Kidney capillary endothelial cell (primary cell): ENCODE data around the gene KXD1.

Experiments
- DNase-seq: peaks from one replicate; pipeline ENCODE4 v3.0.0-alpha.2; 2018; ENCODE audit warnings: low spot score

Gene KXD1

GRCh38 chr19:18603255-18603957 lies 45.7 kb downstream of the KXD1 start:
- no peak for DNase-seq

GRCh38 chr19:18603958-18604819 lies 46.5 kb downstream of the KXD1 start:
- no peak for DNase-seq

GRCh38 chr19:18604820-18605159 lies 47.1 kb downstream of the KXD1 start:
- no peak for DNase-seq

GRCh38 chr19:18605196-18605545 lies 47.5 kb downstream of the KXD1 start:
- DNase-seq, result no peak

DNA sequence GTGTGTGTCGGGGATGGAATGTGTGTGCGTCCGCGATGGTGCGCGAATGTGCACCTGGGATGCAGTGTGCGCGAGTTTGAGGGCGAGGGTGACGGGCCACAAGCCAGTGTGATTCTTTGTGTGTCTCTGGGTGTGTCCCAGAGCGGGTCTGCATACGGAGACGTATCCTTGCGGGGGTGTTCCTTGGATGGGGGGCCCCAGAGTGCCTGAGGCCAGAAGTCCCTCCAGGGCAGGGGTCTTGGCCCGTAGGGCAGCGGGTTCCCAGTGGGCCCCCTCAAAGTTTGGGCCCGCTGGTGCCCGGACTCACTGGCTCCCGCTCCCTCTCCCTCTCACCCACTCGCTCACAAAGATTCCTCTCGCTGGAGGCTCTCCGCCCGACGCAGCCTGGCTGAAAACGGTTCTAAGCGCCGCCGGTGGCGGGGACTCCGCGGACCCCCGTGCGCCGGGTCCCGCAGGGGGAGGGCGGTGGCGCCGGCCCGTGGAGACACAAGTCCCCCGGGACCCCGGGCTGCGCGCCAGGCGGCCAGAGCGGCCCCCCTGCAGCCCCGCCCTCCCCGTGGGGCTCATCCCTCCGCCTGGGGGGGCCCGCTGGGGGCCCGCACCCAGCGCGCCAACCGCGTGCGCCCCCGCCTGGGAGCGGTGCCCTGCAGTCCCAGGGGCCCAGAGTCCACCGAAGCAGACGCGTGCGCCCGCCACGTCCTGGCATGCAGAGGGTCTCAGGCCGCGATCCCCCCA lies 48.0 kb downstream of the KXD1 start:
- no peak for DNase-seq

GRCh38 chr19:18606281-18607225 lies 48.9 kb downstream of the KXD1 start, which contains the start of gene CRLF1:
CRLF1 (minus strand) TSS chr19:18606799; CDS start chr19:18606656, 143 bp downstream.
- no peak for DNase-seq

DNA sequence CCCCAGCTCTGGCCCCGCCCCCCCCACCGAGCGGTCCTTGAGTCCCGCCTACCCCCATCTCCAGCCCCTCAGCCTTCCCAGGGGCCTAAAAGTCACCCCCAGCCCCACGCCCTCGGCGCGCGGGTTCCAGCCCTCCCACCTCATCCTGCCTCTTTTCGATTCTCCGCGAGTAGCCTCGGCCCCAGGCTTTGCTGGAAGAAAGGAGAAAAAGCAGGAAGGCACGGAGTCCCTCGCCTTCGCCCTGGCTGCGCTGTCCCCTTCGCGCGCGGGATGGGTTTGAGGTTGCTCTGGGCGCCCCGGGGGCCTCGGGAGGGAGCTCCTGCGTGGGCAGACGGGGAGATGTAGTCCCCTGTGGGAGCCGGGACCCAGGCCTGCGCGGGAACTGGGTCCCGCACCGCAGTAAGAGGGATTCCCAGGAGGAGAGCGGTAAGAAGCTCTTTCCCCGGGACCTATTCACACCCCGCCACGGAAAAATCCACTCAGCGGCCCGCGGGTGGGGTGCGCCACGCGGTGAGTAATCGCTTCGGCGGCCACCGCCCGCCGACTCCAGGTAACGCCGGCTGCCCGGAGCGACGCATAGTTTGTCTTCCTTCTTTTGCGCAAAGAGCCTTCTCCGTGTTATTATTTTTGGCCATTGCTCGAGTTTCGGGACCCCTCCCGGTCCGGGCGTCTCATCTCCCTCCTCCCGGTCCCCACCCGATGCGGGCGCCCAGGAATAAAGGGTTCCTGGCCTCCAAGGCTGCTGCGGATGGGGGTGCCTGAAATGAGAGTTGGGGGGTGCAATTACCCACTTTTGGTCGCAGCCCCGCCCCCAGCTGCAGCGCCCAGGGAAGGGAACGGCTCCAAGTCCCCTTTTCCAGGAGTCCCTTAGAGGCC lies 49.8 kb downstream of the KXD1 start:
- DNase-seq, result no peak

GRCh38 chr19:18608102-18608804 lies 50.6 kb downstream of the KXD1 start:
- no peak for DNase-seq

- DNase-seq, result no peak
These were observed 51.4 kb downstream of the KXD1 start for GRCh38 chr19:18608805-18609716.

- no peak for DNase-seq
These were observed 52.0 kb downstream of the KXD1 start for GRCh38 chr19:18609717-18610051.

DNA sequence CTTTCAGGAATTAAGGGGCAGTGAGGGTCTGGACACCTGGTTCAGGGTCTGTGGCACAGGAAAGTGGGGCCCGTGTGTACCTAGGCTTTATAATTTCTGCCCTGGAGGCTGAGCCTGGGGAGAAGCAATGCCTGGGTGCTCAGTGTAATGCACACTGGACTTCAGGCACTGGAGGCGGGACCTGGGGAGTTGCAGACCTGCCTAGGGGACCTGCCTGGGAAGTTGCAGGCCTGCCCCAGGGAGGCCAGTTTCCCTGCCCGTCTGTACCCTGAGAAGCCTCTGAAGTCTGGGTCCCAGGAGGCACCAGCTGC lies 52.5 kb downstream of the KXD1 start:
- no peak for DNase-seq

DNA sequence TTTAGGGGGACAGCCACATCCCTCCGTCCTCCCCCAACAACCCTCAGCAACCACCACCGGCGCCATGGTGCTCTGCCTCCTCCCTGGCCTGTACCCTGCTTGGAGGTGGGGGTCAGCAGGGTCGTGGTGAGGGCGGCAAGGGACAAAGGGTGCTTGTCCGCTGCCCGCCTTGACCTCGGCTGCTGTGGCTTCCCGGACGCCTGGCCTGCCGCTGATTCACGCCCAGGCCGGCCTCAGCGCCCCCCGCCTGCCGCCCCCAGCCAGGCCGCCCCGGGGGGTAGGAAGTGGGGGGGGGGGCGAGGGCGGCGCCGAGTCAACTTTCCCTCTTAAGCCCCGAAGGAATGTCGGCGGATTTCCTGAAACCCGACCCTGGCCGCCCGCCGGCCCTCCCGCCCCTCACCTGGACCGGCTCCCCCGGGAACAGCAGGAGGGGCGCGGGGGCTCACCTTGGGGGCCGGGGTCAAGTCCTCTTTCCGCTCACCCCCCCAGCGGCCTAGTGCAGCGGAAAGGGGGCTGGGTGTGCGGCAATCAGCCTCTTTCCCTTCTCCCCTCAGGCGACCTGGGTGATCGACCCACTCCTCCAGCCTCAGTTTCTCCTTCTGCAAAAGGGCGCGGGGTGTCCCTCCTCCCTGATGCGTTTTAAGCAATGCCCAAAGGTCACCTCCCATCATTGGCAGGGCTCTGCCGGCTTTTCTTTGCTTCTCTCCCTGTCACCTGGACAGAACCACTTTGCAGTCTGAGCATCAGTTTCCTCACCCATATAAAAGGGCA lies 53.1 kb downstream of the KXD1 start:
- no peak for DNase-seq

DNA sequence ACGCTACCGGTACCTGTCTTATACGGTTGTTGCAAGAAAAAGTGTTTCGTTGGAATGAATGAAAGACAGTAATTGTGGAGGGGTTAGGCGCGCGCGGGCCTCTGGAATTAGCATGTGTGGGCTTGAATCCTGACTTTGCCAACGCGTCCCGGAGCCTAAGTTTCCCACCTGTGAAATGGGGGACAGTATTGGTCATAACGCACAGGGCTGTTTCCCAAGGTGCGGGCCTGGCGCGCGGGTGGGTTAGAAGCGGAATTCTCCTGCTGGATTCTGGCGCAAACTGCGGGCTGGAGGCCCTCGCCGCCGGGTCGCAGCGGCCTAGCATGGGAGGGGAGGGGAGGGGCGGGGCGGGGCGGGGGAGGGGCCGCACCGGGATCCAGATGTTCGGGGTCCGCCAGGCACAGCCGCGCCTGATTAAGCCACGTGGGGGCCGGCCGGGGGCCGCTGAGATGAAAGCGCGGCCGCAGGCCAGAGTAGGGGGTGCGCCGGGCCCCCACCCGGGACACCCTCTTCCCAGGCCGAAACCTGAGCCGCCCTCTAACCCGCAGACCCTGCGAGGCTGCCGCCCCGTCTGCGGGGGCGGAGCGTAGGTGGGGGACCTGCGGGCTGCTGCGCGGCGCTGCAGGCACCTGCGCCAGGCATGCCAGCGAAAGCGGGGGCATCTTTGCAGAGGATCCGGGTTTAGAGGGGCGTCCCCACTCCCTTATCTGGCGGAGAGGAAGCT lies 53.8 kb downstream of the KXD1 start:
- no peak for DNase-seq

GRCh38 chr19:18612051-18612771 lies 54.5 kb downstream of the KXD1 start:
- DNase-seq, result no peak

- no peak for DNase-seq
These were observed 55.3 kb downstream of the KXD1 start, which contains the start of gene TMEM59L for GRCh38 chr19:18612772-18613588. TMEM59L (plus strand) TSS chr19:18612870; CDS start chr19:18612959, 89 bp downstream.

DNA sequence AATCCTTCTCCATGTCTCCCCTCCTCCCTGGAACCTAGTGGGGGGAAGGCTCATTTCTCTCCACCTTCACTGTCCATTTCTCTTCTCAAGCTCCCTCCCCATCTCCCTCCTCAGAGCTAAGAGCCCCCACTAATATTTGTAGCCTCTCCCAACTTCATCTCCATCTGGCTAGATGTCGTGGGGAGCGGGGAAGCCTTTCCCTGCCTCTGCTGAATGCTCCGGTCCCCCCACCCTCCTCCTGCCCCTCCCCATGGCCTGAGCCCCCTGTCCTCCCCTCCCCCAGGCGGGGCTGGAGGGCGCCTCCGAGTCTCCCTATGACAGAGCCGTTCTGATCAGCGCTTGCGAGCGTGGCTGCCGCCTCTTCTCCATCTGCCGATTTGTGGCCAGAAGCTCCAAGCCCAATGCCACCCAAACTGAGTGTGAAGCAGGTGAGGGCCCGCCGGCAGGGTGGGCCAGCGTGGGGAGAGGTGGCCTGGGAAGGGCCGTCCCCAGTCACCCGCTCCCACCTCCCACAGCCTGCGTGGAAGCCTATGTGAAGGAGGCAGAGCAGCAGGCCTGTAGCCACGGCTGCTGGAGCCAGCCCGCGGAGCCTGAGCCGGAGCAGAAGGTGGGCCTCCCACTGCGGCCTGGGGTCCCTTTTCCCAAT lies 56.0 kb downstream of the KXD1 start:
- no peak for DNase-seq
